Activated CD4-positive, CD25-positive, alpha-beta regulatory T cell (primary cell): ENCODE results near the gene SCRN2.
A peak's percentile ranks its signal among the peaks of the same experiment; 100 is the strongest.

Experiments
- DNase-seq, 4 experiments: peaks; one replicate each; lab custom pipeline; 2025; lab: John Stamatoyannopoulos, UW

The SCRN2 gene

DNA sequence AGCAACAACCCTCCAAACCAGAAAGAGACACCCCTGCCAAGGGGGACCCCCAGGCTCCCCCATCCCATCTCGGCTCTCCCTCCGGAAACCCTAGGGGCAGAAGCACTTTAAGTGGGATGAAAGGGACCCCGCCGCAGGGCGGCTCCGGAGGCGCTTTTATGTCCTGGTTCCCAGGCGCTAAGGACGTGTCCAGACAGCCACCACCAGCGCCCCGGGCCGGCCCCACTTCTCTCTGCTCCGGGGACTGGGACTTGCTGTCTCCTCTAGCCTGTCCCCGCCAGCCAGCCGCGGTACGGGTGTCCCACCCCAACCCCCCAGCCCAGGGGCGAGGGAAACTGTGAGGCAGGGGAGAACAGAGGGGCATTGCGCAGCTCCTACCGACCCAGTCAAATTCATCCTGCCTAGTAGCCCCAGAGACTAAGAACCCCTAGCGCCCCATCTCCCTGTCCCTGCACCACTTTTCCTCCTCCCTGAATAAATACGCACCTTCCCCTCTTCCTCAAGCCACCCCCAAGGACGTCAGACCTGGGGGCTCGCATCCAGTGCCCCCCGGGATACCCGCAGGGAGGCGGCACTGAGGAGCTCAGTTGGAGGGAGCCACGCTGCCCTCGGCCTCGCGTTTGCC, 5.8 kb upstream of the SCRN2 start:
- DNase-seq, result no peak

DNA sequence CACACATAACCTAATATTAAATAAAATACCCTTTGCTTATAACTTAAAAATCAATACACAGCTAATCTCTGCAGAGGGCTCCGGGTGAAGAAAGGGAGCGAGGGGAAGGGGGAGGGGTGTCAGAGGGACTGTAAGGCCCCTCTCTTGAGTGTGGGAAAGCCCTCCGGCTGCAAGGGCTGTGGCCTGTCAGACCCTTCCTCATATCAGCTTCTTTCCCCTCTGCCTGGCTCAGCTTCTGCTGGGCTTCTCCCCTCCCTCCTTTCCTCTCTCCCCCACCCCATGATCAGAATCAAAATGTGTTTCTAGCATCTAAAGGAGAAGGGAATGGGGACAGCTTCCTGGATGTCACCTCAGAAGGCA, 4.6 kb upstream of the SCRN2 start:
- DNase-seq, result no peak

DNA sequence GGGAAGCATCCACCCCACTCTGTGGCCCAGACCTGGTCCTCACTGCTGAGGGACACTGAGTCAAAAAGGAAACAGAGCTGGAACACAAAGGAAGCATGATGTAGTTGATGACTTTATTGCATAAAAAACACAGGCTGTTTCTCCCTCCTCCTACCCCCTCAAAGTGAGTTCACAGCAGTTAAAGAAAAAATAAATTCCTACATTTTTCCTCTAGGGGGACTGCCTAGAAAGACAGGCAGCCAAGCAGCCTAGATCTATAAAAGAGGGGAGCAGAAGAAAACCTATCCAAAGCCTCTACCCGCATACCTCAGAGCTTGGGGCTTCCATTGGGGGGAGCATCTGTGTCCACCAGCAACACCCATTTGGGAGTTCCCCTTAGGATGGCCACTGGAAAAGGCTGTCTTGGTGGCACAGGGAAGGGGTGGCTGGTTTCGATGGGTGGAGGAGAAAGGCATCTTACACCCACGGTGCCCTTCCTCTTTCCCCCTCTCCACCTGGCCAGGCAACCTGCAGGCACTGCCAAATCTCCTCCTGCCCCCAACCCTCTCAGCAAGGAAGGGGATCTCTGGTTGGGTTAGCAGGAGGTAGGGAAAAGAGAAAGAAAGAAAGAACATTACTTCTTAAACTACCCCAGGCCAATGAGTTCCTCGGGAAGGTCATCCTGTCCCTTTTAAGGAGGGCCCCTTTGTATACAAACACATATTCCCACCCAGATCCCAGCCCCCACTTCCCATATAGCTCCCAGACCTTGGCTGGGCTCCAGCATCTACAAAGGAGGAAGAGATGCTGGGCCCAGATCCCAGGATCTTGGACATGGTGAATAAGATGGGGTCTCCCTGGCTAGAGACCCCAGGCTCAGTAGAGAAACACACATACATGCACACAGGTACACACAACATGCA, 4.0 kb upstream of the SCRN2 start:
- no peak for DNase-seq

DNA sequence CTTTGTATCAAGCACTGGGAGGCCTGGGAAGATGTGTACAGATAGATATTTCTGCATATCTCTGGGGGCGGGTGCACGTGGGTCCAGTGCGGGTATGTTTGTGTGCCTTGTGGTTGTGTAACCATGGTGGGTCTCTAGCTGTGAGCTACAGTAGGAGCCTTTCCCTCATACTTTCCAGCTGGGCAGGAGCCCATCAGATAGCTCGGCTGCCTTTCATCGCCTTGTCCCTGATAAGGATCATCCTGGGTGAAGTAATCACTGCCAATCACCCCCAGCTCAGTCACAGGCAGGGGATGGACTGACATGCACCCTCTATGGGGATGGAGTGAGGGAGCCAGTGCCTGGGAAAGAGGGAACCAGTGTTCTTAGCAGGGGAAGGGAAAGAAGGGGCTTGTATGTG, 3.2 kb upstream of the SCRN2 start:
- DNase-seq, result no peak

DNA sequence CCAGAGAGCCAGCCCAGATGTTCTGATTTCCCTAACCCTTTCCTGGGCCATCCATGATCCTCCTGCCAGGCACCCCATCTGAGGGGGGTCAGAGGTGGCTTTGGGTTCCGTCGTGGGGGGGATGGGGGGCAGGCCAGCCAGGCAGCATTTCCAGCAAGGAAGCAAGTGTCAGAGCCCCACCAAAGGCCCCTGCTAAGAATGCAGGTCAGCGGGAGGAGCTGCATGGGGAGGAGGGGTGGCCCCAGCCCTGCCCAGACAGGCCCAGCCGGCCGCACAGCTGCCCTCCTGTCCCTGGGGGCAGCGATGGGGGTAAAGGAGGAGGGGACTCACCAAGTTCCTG, 2.3 kb upstream of the SCRN2 start:
- DNase-seq, result no peak

DNA sequence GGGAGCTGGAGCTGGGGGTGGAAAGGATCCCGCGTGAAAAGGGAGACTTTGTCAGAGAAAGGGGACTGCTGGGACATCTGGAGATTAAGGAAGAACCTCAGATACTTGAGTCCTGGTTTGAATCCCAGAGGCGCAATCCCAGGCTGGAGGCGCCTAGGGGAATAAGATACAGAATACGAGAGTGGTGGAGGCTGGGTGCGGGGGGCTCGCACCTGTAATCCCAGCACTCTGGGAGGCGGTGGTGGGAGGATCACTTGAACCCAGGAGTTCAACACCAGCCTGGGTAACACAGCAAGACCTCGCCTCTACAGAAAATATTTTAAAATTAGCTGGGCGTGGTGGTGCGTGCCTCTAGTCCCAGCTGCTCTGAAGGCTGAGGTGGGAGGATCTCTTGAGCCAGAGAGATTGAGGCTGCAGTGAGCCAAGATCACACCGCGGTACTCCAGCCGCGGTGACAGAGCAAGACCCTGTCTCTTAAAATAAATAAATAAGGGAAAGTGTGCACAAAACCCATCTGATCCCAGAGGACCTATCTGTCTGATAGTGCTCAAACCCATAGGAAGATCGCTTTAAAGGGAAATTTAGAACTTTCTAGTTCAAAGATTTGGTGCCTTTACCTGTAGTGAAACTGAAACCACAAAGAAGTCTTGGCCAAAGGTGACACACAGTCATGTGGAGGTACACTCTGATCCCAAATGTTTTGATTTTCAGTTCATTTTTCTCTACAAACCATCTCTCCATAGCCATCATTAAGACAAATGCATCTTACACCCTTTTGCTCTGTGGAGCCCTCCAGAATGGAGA, 617 bp upstream of the SCRN2 start:
- DNase-seq, result no peak

DNA sequence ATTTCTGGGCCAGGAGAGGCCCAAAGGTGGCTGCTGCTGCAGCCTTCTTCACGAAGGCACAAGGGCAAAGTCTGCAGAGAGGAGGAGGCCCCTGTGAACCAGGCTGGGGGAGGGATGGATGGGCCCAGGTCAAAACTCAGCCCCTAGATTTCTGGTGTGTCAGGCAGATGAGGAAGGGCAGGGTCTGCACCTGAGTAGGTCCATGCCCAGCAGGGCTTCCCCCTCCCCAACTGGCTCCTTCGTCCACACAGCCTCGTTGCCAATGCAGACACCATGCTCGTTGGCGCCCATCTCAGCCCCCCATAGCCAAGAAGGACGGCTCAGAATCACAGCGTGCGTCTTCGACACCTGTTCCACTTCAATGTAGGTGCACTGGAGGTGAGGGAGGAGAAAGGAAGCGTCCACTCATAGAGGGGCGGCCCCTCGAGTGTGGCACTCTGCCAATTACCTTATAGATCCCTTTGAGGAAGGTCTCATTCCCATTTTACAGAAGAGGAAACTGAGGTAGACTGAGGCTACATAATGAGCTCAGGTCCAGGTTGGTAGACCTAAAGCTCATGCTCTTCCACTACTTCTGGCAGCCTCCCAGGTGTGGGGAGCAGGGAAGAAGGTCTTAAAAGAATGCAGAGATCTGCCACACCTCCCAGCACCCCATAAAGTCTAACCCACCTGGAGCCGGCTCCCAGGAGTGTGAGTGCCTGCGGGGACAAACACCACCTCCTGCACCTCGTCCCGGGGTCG, 902 bp downstream of the SCRN2 start:
- no peak for DNase-seq

DNA sequence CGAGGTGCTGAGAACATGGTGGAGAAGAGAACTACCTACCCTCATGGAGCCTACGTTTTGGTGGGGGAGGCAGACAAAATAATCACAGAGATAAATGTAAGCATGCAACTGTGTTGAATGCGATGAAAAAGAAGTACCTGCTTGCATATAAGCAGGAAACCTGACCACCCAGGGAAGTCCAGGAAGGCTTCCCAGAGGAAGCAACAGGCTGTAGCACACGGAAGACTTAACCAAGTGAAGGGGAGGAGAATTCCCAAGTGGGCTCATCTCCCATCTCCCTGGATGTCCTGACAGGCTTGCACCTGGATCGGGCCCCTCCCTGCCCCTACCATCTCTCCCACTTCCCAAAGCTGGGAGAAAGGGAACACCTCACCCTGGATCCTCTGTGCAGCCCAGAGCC, 2.0 kb downstream of the SCRN2 start:
- DNase-seq, result no peak

DNA sequence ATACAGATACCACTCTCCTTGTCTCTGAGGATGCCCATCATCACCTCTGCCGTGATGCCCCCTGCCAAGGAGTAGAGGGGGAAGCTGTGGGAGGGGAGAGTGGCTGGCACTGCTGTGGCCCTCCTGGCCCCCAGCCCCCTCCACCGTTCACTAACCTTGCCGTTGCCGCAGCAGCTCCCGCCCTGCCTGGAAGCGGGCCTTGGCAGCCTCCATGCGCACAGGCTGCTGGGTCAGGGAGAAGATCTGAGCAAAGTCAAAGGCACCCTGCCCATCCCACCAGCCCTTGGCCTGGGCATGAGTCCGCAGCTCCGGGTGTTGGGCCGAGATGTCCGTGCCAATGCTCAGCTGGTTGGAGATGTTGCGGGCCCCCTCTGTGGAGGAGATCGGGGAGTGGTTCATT, 2.4 kb downstream of the SCRN2 start:
- DNase-seq, result no peak

DNA sequence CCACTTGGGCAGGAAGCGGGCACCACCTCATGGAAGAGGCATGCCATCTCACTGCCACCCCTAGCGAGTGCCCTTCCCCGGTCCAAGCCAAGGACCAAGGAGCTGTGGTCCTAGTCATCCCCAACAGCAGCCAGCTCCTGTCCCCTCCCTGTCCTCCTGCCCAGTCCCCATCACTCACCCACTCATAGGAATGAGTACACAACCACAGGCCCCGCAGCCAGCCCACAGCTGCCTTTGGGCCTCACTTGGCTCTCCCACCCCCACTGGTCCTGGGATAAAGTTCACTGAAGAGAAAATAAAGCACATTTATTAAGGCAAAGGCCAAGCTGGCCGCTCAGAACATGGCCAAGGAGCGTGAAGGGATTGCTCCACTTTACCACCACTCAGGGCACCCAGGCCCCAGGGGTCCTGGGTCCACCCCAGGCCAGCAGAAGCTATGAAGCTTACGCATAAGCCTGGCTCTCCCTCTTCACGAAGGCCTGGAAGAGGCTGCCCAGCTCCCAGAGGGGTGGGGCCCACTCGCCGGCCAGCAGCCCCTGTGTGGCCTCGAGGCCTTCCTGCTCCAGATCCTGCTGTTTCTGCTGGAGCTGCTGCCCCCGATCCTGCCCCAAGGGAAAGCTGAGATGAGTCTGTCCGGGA, 3.6 kb downstream of the SCRN2 start:
- no peak for DNase-seq

DNA sequence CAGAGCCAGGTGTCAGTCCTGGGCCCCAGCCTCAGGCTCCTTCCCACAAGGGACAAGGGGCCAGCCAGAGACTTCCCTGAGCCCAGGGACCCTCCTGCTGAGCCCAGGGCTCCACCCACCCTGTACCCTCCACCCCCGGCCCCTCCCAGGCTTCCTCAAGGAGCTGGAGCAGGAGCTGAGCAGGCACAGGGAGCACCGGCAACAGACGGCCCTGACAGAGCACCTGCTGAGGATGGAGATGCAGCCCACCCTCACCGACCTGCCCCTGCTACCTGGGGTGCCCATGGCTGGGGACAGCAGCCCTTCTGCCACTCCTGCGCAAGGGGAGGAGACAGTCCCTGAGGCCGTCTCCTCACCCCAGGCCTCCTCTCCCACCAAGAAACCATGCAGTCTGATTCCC, 4.5 kb downstream of the SCRN2 start:
- no peak for DNase-seq

DNA sequence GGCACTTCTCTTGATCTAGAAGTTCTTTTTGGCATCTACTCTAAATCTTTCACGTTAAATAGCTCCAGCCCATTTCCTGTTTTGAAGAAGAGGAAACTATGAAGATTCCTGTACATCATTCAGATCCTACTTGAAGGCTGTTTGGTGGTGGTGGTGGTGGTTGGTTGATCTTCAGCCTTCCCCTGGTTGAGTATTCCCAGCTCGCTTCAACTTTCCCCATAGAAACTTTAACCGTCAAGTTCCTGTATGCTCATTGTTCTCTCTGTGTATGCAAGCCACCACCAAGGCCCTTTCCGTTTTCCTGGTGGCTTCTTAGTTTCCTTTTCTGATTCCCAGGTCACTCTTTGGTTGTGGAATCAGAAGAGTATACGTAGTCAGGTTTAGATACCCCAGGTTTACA, 6.3 kb downstream of the SCRN2 start:
- no peak for DNase-seq

DNA sequence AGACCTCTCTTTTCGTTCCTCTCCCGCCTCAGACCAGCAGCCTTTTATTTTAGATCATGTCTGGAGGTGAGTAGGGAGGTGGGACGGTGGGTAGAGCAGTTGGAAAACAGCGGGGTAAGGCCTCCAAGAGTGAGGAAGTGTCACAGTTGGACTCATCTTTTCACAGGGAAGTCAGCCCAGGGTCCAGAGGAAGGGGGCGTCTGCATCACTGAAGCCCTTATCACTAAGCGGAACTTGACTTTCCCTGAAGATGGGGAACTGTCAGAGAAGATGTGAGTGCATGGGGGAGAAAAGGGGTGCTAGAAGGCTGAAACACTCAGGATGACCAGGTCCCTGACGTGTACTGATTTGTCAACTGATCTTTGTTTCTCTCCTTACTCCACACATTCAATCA, 9.1 kb downstream of the SCRN2 start:
- no peak for DNase-seq

DNA sequence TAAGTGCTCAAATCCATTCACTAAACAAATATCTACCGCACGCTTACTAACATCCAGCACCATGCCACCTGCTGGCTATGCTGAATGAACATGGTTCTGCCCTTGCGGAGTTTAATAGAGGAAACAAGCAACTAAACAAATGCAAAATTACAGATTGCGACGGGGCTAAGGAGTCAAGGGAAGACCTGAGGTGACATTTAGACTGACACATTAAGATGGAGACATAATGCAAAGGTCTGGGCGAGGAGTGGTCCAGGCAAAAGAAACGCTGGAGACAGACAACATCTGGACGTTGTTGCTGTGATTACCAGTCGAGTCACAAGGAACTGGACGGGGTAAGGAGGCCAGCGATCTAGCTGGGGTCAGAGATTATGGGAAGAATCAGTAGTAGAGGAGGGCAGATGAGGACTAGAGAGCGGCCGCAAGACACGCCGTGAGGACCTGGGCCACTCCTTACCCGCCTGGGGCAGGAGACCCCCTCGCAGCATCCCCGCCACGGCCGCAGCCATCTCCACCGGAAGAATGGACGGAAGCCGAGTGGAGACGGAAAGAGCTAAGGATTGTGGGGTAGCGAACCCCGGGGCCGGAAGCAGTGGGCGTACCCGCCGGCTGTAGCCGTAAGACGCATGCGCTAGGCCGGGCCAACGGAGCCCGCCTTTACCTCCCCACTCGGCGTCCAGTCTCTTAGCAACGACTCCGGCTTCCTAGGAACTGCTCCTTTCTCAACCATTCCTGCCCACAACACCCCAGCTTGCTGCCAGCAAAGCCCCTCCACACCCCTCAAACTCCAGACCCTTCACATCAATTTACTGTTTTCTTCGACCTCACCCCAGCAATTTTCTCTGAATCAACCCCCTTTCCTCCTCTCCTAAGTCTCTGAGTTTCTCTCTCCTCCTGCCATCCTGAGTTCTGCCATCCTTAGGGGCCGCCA, 9.8 kb downstream of the SCRN2 start, which contains the start of the genes LRRC46 and MRPL10:
LRRC46 (plus strand) TSS at position 668 of the 931 bp plus-strand sequence. CDS start 320 bp downstream, outside the sequence.
MRPL10 (minus strand) TSS at position 539 of the 931 bp plus-strand sequence; CDS start at position 509, 30 bp downstream.
- peak; percentile 81 to 86 (median 82) for DNase-seq

DNA sequence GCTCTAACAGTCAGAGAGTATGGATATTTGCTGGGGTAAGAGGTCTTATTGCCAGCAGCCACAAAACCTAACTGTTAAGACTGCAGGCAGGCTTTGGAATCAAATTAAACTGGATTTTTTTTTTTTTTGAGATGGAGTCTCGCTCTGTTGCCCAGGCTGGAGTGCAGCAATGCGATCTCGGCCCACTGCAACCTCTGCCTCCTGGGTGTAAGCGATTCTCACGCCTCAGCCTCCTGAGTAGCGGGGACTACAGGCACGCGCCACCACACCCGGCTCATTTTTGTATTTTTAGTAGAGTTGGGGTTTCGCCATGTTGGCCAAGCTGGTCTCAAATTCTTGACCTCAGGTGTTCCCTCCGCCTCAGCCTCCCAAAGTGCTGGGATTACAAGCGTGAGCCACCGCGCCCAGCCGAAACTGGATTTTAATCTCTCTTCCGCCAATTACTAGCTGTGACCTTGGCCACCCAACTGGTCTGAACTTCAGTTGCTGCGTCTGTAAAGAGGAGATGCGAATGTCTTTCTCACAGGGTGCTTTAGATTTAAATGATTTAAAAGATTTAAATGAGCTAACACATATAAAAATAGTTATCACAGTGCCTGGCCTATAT, 10.6 kb downstream of the SCRN2 start:
- DNase-seq, result no peak

DNA sequence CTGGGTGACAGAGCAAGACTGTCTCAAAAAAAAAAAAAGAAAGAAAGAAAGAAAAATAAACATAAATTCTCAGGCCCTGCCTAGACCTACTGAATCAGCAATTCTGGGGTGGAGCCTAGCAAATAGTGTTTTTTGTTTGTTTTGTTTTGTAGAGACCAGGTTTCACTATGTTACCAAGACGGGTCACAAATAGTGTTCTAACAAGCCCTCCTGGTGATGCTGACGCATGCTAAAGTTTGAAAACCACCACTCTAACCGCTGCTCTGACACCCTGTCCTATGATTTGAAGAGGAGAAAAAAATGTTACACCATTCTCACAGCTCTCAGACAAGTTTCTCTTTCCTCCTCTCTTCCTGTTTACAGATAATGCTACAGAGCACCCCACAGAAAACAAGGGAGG, 11.2 kb downstream of the SCRN2 start:
- no peak for DNase-seq

DNA sequence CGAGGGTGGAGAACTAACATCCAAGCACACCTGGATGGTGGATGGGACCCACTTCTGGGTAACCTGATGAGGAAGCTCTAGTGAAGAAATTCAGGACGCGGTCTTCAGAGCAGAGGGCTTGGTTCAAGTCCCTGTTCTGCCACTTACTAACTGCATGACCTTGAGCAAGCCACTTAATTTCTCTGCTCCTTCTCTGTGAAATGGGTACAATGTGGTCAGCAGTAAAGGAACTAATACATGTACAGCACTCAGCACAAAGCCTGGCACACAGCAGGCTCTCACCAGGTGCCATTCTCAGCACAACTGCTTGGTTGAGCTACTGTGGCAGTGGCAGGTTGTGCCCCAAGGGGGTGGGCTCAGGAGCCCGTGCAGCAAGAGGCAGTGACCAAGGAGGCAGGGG, 17.6 kb downstream of the SCRN2 start:
- no peak for DNase-seq

DNA sequence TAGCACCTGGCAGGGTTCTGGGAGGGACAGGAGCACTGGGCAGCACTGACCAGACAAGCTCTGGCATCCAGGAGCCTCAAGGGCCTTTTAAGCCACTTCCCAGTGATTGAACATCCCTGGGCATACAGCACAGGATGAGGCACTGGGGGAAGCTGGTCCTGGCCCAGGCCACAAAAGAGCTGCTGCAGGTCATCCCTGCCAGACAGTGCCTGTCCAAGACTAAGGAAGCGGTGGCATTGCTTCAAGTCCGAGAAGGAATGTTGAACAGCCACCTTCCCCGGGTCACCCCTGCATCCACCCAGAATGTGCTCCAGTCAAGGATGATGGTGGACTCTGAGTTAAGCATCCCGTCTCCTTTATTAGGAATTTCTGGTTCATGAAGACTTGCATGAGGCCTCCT, 18.3 kb downstream of the SCRN2 start:
- DNase-seq, result no peak

DNA sequence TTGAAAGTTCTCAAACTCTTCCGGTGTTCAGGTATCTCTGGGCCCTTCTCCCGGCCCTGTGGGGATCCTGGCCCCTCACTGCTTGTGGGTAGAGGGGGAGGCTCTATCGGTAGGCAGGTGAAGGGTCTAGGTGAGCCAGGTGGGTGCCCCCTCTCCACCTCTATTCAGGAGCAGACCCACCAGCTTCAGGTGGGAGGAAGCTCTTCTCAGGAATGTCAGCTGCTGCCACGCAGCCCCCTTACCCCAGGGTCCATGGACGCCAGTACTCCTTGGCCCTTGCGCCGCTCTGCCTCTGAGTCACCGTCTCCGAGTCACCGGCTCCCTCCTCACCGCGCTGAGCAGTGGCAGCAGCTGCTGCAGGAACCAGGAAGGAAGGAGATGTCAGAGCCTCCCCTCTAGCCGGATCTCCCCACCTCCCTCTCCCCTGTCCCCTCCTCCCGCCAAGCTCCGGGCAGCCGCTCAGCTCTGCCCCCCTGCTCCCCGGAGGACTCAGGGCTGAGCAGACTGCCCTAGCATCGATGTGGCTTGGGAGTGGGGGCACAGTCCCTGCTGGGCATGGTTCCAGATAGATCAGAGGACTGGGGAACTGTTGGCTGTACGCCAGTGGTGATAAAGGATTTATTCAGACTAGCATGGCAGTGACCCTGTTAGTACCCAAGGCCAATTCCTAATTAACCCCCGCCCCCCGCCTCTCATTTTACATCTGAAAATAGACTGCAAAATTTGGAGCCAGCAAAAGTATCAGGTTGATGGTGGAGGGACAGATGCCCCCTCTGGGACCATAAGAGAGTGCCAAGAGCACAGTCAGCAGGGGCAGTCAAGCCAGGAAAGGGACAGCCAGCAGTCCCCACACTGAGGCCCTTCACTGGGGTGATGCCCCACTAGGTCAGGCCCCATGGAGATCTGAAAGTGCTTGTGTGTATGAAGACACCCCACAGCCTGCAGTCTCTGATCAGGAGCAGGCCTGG, 19.4 kb downstream of the SCRN2 start, which contains the start of gene OSBPL7:
OSBPL7 (minus strand) TSS at position 371 of the 968 bp plus-strand sequence. CDS start 1,516 bp downstream, outside the sequence.
- DNase-seq, result peak; percentile 36 to 64 (median 50)
